Stimulated activated CD8-positive, alpha-beta memory T cell treated with anti-CD3 and anti-CD28 coated beads, Interleukin-4, amount 100 ng/mL, for 1 hour (primary cell): ENCODE results near the gene PPARG.

Experiments used
- DNase-seq, 2 donors: peaks; one replicate each; pipeline ENCODE4 v3.0.0-alpha.2; 2020; ENCODE audit warnings: low read depth in 2 of 2, low spot score in 1 of 2

Gene PPARG

DNA sequence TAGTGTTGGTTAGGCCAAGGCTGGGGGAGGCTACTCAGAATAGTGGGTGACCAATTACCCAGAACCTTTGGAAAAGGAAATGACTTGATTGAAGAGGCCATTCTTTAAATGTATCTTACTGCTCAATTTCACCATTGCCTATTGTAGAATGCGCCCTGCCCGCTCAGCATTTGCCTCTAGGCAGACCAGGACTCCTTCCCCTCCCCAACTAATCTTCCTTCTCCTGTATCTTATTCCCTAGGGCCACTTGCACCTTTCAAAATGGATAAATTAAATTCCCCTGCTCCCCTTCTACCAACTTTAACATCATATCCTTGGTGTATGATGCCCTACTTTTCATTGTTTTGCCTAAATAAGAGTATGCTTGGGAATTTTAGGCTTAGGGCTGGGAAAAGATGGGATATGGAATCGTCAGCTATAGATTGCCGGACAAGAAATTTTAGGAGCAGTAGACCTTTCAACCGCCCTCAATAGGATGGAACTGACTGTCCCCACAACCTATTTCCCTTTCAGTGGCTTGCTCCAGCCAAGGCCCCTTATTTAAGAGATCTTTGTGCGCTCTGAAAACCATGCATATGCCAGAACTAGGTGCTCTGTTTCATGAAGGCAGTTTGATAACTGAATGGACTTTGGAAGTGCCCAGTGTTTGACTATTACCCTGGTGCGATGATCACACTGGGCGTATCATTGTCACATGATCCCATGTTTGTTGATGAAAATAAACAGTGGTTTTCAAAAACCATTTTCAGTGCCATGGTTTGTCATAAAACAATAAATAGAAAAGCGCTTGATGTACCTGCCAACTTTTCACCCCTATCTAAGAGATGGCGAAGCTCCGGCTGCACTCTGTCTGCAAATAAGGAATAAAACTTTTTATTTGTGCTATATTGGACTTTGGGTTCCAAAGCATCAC is 121.1 kb downstream of the PPARG start:
- DNase-seq = no peak

DNA sequence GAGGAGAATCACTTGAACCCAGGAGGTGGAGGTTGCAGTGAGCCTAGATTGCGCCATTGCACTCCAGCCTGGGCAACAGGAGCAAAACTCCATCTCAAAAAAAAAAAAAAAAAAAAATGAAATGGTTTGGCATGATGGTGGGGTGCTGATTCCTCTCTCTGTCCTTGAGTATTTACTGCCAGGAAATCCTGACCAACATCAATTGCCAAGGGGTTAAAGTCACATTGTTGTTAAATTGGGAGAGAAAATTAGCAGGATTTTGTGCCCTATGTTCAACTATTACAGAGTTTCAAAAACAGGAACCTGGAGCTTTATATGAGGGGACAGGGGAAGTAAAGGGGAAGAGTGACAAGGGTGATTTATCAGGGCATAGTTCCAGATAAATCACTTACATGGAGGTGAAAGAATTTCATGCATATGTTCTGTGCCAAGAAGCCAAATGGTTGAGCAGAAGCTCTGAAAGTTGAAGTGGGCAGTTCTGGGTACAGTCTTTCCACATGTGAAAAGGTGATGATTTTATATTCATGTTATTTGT is 124.9 kb downstream of the PPARG start:
- DNase-seq = no peak

DNA sequence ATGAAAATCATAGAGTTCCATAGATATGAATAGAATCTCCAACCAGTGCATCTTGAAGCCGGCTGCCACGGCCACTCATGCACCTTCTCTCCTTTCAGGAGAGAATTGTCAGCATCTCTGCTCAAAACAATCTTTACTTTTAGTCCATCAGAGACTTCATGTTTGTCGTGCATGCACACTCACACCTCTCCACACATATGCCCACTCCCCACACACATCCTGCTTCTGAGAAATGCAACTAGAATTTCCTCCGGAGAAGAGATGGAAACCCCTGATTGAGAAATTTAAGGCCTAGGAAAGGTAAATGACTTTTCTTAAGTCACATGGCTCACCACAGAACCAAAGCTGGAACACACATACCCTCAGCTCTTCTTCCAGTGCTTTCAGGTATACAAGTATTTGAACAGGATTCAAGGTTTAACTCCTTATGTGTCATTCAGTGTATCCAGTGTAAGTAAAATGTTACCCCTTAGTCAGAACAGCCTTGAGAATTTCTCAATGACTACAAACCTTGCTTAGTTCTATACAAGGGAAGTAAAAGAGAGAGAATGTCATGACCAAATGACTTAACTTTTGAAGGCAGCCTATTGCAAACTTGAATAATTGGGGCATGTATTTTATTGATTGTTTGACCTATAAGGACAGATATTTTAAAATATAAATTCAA is 126.3 kb downstream of the PPARG start:
- DNase-seq = no peak

DNA sequence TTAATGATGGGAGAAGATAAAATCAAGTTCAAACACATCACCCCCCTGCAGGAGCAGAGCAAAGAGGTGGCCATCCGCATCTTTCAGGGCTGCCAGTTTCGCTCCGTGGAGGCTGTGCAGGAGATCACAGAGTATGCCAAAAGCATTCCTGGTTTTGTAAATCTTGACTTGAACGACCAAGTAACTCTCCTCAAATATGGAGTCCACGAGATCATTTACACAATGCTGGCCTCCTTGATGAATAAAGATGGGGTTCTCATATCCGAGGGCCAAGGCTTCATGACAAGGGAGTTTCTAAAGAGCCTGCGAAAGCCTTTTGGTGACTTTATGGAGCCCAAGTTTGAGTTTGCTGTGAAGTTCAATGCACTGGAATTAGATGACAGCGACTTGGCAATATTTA is 127.9 kb downstream of the PPARG start:
- no peak for DNase-seq

DNA sequence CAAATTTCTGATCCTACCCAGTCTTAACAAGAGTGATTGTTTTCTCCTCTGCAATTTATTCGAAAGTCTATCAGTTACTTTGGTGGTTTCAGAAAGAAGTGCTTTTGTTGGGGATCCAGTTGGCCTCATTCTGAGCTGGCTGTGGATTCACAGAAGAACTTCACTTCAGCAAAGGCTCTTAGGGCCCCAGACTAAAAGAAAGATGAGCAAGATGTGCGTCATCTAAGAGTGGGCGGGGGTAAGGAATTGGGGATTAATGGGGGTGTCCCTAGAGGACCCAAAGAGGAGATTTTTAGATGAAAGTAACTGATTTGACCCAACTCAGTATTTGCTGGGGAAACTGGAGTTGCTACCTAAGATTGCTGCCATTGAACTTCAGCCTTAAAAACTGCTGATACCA is 131.5 kb downstream of the PPARG start:
- no peak for DNase-seq

DNA sequence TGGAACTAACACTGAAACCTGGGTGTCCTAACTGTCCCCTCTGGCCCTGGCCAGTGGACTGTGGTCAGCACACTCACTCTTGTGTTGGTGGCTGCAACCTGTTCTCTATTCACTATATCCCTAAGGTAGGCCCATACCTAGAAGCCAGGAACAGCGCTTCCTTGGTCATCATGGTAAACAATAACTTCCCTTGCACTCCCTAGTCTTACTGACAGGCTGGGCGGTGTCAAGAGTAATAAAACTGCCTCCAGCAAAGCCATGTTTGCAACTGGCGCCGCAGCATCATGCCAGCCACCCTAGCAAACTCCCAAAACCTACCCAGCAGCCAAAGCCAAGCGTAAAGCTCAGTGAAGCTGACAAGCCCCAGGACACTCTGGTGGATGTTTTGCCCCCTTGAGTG is 132.3 kb downstream of the PPARG start:
- no peak for DNase-seq

DNA sequence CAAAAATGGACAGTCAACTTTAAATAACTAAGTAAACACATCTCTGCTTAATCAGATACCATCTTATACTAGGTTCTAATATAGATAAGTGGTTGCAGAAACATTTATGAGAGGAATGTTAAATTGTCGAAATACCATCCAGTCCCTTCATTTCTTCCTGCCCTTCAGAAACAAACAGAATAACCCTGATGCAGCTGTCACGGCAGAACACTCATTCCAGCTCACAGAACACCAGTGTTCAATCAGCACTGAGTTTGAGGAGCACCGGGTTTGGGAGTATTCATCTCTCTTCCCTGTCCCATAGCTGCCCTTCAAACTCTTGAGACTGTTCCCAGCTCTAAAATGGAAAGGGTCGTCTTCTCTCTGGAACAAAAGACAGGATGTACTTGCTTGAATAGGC is 134.3 kb downstream of the PPARG start:
- DNase-seq = no peak

DNA sequence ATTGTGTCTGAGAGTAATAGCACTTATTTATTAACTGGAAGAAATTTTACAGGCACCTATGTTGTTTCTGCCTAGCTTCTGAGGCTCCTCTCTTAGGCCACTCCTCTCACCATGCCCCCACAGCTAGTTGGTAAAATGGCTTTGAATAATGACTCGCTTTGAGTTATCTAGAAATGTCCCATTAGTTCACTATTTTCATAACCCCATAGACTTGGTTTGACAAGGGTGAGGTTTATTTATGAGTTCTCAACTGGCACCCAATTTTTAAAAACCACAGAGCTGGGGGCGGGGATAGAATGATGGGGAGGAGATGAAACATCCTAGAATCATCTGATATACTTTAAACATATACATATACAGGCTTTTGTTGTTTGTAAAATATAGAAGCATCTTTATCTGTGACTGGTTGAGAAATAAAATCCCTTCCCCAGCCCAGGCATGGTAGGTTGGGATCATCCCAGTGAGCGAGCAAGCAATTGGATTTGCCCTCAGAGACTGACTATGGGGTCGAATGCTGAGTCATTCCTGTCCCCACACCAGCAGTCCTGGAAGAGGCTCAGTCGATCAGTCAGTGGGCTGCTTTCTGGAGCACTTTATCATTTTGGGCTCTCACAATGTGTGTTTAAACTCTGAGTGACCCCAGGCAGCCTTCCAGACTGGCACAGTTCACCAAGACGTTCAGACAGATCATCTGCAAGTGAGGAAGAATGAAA is 135.2 kb downstream of the PPARG start:
- no peak for DNase-seq

DNA sequence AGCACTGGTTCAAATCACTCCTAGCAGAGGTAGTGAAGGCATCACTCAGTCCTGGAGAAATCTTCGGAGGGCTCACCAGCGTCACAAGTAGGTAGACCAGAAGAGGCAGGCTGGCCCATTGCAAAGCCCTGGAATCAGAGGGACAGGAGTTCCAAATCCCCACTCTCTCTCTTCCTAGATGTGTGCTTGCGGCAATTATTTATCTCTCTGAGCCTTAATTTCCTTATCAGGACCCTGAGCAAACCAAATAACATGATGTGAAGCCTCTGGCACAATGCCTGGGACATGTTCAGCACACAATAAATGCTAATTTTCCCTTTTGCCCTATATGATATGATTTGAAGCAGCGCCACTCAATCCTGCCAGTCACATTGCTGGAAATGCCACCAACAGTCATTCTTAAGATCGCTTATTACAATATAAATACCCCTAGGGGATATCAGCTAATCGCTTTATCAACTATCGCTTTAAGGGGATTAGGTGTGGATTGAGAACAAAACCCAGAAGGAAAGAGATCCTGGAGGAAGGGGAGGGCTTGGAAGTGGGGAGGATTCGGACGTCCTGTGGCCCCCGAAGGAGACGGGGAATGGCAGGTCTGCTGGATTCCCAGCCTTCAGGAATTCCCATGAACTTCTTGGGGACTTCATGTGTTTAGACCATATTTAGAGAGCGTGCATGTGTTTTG is 135.9 kb downstream of the PPARG start:
- no peak for DNase-seq

DNA sequence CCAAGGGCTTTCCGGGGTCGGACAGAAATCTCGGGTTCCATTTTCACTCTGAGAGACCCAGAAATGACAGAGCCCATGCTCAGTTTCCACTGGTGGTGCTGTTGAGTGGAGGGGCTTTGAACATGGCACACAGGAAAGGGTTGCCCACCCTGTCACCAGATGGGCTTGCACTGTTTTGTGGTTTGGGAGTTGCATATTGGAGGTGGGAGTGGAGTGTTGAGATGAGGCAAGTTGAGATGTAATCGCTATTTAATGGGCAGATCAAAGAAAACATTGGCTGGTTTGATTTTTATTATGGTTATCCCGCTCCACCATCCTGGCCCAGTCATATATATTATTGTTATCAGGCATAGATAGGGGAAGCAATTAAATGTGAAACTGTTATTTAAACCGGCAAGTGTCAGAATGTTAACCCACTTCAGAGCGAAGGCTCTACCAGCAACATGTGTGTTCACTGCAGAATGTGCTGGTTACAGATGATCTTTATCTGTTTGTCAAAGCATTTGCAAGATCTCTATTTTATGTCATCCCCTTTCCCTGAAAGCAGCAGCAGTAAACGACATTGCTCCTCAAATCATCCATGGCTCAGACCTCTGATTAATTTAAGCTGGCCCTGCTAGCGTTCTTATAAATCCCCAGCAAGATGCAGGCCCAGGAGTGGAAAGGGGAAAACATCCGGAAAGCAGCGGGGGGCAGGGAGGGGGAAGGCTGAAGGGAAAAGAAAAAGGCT is 137.1 kb downstream of the PPARG start:
- no peak for DNase-seq

DNA sequence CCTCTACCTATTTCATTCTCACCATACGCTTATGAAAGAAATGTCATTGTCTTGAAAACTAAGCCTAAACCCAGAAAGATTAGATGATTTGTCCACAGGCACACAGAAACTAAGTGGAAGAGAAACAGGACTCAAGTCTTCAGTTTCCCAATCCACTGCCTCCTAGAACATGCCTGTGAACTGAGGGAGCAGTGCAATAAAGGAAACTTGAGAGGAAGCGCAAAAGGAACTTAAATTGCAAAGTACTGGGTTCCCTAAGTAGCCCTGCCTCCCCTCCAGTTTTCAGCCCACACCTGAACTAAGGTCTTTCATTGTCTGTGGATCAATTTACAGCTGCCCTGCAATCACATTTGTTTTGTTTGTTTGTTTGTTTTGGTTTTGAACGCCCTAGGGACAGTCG is 138.7 kb downstream of the PPARG start:
- DNase-seq = no peak

DNA sequence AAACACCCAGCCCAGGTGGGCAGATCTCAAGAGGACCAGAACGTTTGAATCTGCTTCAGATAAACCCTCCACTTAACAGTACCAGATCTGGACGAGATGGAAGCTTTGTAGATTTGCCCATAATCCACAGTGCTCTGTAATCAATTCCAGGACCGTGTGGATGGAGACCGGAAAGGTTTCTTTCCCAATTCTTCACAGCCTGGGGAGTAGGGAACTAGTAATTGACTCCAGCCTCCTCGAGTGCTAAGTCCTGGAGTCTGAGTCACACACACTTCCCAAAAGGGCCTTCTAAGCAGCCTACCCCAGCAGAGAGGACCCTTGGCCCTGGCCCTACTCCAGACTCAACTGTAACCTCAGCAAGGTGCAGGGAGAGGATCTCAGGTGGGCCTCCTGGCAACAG is 139.3 kb downstream of the PPARG start:
- no peak for DNase-seq

DNA sequence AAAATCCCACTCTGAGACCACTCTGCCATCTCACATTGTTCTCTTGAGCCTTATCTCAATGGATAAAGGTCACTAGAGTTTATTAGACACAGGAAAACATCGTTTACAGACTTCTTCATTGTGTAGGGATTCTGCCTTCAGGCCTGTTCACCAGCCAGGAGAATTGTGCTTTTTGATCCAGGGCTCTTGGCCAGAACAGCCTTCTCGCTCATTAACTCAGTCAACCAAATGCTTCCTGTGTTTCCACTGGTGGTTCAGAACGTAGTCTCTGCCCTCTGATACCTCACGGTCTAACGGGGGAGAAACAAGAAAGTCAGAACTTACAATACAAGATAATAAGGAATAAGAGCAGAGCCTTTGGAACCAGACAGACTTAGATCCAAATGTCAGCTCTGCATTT is 141.2 kb downstream of the PPARG start:
- no peak for DNase-seq

DNA sequence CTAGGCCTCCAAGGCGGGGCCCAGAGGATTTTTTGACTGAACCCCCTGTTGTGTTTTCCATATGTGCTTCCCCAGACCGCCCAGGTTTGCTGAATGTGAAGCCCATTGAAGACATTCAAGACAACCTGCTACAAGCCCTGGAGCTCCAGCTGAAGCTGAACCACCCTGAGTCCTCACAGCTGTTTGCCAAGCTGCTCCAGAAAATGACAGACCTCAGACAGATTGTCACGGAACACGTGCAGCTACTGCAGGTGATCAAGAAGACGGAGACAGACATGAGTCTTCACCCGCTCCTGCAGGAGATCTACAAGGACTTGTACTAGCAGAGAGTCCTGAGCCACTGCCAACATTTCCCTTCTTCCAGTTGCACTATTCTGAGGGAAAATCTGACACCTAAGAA is 145.0 kb downstream of the PPARG start:
- no peak for DNase-seq

DNA sequence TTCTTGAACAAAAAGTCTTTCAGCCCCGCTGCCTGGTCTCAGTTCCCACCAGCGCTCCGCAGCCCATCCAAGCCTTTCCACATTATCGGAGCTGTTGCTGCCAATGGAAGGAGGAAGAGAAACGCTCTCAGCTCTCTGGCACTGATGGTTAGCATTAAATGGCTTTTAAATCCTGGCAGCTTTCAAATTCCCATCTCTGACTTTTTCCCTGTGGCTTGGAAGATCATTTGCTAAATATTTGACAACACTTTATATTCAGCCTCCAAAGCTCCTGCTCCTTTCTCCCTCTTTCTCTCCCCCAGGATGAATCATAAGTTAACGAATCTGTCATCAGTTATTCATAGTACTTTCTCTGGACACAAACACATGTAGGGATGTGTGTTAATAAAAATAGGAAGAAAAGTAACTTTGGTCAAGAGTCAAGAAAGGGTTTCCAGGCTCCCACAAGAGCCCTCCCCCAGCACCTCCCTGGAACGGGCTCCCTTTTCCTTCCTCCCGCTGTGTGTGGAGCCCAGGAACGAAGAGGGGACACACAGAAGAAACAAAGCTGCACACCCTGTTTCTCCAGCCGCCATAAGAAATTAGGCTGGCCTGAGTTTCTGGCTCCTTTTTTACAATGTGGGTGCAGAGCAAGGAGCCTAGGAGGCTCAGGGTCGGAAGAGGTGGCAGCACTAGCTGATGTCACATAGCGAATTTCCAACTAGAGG is 147.8 kb downstream of the PPARG start:
- no peak for DNase-seq

DNA sequence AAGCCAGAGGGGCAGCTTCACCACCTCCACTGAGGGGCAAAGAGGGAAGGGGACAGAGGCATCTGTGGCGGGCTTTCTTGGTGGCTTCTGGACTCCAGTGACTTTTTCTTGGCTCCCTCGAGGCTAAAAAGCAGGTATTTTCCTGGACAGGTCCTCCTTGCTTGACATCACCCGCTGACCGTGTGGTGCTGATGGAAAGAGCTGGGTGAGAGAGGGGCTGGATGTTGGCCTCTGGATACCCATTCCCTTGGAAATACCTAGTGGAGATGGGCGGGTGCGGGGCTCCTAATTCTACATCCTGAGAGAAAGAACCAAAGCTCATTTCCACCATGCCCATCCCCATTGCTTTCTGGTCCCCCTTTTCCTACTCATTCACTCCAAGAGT is 148.3 kb downstream of the PPARG start:
- DNase-seq = no peak

DNA sequence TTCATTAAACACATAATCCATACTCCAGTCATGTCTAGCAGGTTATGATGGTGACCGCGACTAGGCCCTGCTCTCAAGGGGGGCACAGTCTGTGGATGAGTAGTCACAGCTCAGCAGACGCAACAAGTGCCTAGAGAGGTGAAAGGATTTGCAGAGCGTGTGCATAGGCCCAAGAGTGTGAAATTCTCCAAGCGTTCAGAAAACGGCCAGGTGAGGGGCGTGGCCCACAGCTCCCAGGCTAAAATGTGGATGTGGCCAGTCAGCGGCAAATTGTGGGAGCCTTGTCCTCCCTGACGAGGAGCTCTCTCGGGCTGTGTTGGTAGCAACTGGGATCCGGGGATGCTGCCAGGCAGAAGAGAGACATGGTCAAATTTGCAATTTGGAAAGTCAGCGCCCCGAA is 149.0 kb downstream of the PPARG start:
- DNase-seq = no peak

DNA sequence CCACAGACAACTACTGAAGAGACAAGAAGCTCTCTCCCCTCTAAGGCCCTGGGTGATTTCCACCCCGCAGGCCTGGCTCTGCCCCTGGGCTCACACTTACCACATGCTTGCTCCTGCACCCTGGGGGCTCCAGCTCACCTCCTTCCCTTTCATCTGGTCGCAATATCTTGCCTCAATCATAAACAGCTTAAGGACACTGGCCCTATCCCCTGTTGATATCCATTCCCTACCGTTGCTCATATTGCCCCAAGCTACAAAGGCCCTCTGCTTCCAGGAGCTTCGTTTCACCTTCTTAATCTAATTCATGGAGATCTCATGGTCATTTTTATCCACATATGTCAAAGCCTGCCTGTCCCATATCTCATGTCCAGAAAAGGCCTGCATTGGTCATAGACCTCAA is 149.4 kb downstream of the PPARG start:
- DNase-seq = no peak

DNA sequence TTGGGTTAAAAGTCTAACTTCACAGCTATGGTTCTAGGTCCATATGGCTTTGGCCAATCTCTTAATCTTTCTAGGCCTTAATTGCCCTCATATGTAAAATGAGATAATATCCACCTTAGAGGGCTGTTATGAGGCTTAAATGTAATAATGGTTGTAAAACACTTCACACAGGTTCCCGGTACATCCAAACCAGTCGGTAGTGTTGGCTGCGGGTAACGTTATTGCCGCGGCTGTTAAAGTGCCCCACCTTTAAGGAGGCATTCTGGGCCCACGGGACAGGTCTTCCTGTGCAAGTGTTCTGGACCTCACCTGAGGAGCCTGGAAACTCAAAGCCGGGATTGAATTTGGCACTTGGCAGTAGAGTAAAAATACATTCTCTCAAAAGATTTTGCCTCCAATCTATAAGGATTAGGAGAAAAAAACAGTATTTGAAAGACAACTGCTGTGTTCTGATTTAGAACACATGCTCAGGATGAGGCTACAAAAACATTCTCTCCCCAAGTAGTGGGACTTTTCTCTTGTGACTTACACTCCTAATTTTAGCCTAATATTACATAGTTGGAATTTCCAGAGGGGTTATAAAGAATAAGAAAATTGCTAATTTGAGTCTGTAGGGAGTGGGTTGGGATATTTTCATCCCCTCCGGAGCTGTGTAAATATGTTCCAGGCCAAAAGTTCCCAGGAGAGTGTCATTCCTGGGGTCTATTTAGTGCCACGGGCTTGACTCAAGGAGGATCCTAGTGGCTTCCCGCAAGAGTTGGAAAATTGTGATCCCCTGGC is 150.5 kb downstream of the PPARG start:
- DNase-seq = no peak
